ENCODE measurements around the gene MYCBPAP. TPM values are rescaled to one million over a fixed set of nuclear protein-coding genes. Genes with fewer than 3 reads are reported as not detected.

Gene MYCBPAP
- total RNA-seq, 2 donors from 2014 or later, result 0.30 to 1.6 TPM

GRCh38 chr17:50499721-50500120 is 8.5 kb upstream of the MYCBPAP start:
- no peaks in the 10 kb centered on the region for H3K9me3 Mint-ChIP-seq
- ATAC-seq, result no peak
- H3K27ac Mint-ChIP-seq, result no peak overlapping the region
- no peak for DNase-seq (ENCODE audit: low spot score in 2 of 2)
- H3K36me3 Mint-ChIP-seq, result no peaks in the 10 kb centered on the region

- no peaks in the 10 kb centered on the region for H3K9me3 Mint-ChIP-seq
- no peak overlapping the region for H3K27ac Mint-ChIP-seq
- ATAC-seq (no peak), DNase-seq (ENCODE audit: low spot score in 2 of 2) (peak in 1 of 2 donors; percentile 35)
- no peaks in the 10 kb centered on the region for H3K36me3 Mint-ChIP-seq
These were observed 7.2 kb upstream of the MYCBPAP start for GRCh38 chr17:50501054-50501453.

- Mint-ChIP-seq H3K27ac (no peak overlapping the region), H3K36me3 (no peaks in the 10 kb centered on the region), H3K9me3 (no peaks in the 10 kb centered on the region)
- no peak for ATAC-seq
- DNase-seq (ENCODE audit: low spot score in 2 of 2), result no peak
These were observed 5.8 kb upstream of the MYCBPAP start for GRCh38 chr17:50502301-50502990.

DNA sequence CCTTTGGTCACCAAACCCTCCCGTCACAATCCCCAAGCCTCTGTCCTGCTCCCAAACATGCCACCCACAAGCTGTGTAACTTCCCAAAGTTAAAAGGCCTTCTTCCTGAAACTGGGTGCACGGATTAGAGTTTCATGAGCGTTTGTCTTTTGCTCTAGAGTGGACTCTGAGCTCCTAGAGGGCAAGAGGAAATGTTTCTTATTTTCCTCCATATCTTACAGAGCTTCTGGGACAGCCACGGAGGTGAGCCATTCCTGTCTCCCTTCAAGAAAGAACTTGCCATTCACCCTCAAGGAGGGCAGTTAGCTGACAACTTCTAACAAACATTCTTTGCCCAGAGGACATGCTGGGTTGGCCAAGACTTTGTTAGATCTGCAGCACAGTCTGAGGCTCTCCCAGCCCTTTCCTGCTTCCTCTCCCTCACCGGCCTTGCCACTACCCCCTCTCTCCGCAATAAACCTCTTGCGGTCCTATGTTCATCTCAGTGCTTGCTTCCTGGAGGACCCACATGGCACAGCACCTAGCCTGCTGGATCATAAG is 2.6 kb upstream of the MYCBPAP start:
- DNase-seq (ENCODE audit: low spot score in 2 of 2) (no peak), ATAC-seq (no peak)
- no peaks in the 10 kb centered on the region for H3K36me3 Mint-ChIP-seq
- H3K27ac Mint-ChIP-seq, result no peak overlapping the region
- no peaks in the 10 kb centered on the region for H3K9me3 Mint-ChIP-seq

- no peak overlapping the region for H3K27ac Mint-ChIP-seq
- no peaks in the 10 kb centered on the region for H3K36me3 Mint-ChIP-seq
- no peaks in the 10 kb centered on the region for H3K9me3 Mint-ChIP-seq
- DNase-seq (ENCODE audit: low spot score in 2 of 2), result no peak
- ATAC-seq, result no peak
These were observed 1.9 kb upstream of the MYCBPAP start for GRCh38 chr17:50506298-50506697.

DNA sequence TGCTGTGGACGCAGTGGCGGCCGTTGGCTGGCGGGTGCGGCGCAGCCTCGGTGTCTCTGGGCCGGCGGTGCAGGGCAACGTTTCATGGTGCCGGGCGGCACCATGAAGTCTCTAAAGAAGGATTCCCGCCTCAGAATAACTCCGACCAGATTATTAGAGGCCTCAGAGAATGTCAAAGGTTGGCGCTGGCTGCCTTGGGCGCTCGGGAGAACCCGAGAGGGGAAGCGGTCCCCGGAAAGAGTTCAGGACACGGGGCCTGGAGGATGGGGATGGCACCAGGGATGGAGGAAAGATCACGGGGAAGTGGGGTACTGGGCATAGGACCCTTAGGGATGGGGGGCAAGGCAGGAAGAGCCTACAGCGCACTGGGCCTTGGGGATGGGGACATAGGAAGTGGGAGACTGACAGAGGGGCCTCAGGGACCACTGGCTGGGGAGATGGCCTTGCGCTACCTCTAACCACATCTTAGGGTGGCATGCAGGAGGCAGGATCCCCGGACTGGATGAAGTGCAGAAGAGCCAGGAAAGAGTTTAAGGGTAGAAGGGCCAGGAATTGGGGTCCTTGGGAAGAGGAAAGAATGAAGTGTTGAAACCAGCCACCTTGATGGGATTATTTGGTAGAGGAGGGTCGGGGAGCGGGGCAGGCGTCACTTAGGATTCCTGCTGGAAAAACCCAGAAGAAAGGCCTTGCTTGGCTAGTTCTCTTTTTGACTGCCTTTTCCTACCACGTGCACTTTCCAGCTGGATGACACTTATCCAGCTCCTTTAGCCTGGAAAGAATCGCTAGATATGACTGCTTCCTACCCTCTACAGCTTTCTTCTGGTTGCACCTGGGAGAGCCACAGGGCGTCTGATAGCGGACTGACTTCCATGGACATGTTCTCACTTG is 578 bp downstream of the MYCBPAP start:
- no peak for ATAC-seq

DNA sequence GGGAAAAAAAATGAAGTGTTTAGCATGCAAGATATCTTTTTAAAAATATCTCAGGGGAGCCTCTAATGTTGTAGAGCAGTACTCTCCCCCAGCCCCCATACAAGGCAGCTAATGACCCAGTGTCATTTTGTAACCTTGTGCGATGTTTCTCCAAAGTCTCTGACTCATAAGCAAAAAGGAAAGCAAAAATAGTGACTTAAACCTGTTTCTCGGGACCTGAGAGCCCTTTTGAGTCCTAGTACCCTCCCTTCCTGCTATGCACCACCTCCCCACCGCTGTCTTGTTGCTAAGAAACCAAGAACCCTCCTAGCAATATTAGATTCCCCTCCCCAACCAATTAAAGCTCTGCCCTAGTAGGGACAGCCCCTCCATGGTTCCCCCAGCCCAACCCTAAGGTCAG is 2.8 kb downstream of the MYCBPAP start:
- Mint-ChIP-seq H3K9me3 (no peaks in the 10 kb centered on the region), H3K36me3 (no peaks in the 10 kb centered on the region), H3K27ac (peak overlapping the region; percentile 83 to 84)
- peak; percentile 88 to 90 for ATAC-seq
- DNase-seq (ENCODE audit: low spot score in 2 of 2), result peak in 1 of 2 donors; percentile 63

More for the DNA sequence above, 578 bp downstream of the MYCBPAP start:
- Mint-ChIP-seq H3K36me3 (no peaks in the 10 kb centered on the region), H3K27ac (peak overlapping the region in 1 of 2 donors; percentile 85), H3K9me3 (no peaks in the 10 kb centered on the region)
- no peak for DNase-seq (ENCODE audit: low spot score in 2 of 2)

DNA sequence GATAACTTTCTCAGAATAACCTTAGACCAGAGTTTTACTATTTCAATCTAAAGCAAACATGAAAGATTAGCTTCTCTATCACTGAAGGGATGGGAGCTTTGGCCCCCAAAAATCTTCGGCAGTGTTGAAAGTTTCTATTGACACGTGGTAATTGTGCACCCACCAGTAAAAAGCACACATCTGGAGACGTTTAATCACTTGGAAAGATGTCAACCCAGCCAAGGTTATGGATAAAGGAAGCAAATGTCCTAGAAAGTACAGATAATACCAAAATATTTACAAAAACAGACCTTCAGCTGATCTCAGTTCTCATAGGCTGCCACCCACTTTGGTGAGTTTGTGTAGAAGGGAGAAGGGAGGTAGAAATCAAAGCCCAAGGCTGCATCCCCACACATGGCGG is 5.3 kb downstream of the MYCBPAP start:
- H3K27ac Mint-ChIP-seq, result no peak overlapping the region
- ATAC-seq (no peak), DNase-seq (ENCODE audit: low spot score in 2 of 2) (no peak)
- H3K36me3 Mint-ChIP-seq, result no peaks in the 10 kb centered on the region
- H3K9me3 Mint-ChIP-seq, result no peaks in the 10 kb centered on the region

- Mint-ChIP-seq H3K9me3 (no peaks in the 10 kb centered on the region), H3K36me3 (no peaks in the 10 kb centered on the region), H3K27ac (no peak overlapping the region)
- ATAC-seq (no peak), DNase-seq (ENCODE audit: low spot score in 2 of 2) (no peak)
These were observed 6.1 kb downstream of the MYCBPAP start for GRCh38 chr17:50514388-50514787.

DNA sequence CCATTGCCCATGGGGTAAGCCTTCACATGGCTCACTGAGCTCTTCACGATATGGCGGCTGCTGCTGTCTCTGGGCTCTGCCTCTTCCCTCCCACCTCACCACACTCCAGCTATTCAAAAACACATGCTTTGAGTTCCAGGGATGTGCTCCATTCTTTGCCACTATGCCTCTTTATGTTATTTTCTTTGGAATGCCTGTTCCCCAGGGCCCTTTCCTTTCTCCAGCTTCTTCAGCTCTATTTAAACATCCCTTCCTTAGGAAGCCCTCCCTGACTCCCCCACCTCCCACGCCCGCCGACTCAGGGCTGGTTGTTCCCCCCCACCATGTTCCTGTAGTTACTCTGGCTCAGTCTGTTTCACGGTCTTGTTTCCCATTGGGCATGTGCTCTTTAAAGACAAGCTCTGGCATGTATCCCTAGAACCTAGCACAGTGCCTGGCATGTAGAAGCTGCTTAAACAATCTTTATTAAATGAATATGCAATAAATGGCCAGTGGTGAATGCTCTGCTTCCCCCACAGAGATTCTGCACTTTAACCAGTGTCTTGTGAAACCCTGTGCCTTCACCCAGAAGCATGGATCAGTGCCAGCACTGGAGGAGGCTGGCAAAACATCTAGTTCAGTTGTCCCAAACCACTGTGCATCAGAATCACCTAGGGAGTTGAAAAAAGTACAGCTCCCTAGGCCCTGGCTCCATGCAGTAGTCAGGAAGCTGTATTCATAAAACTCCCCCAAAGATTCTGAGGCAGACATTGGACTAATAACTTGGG is 6.9 kb downstream of the MYCBPAP start:
- ATAC-seq, result no peak
- no peaks in the 10 kb centered on the region for H3K9me3 Mint-ChIP-seq
- no peak overlapping the region for H3K27ac Mint-ChIP-seq
- no peaks in the 10 kb centered on the region for H3K36me3 Mint-ChIP-seq
- no peak for DNase-seq (ENCODE audit: low spot score in 2 of 2)

GRCh38 chr17:50517011-50517410 is 8.8 kb downstream of the MYCBPAP start:
- peak overlapping the region in 1 of 2 donors; percentile 15 for H3K27ac Mint-ChIP-seq

DNA sequence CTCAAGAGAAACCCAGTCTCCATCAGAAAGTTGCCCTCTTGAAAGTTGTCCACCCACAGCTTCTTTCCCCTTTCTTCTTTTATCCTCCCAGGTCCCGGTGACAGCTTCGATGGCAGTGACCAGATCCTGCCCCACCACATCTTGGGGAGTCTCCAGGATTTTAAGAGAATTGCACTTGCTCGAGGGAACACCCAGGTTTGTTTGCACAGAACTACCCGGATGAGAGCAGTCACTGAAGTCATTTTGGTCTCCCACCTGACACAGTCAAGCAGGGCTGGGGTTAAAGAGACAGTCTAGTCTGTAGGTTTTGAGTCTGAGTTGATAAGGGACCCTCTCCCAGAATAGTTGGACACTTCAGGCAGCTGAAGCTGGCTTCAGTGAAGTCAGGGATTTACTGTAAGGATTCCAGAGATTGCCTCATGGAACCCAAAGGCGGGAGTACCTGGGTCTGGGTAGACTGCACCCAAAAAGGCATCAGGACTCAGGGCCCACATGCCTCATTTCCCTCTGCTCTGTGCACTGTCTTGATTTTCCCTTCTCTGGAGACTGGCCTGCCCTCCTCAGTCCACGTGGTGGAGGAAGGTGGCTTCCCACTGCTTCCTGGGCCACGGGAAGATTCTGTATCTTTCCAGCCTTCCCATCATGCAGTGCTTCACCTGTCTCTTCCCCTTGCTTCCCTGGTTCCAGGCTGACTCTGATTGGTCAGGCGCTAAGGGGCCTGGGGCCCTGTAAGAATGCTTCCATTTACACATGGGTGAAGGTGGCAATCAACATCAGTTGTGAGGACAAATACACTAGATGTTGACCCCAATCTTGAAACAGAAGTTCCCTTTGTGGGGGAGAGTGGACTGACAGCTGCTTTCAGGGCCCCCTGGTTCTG is 9.5 kb downstream of the MYCBPAP start:
- ATAC-seq, result no peak
- Mint-ChIP-seq H3K9me3 (no peaks in the 10 kb centered on the region), H3K36me3 (no peaks in the 10 kb centered on the region), H3K27ac (no peak overlapping the region)
- DNase-seq (ENCODE audit: low spot score in 2 of 2), result no peak

More at GRCh38 chr17:50517011-50517410, 8.8 kb downstream of the MYCBPAP start:
- DNase-seq (ENCODE audit: low spot score in 2 of 2), result no peak
- Mint-ChIP-seq H3K36me3 (no peaks in the 10 kb centered on the region), H3K9me3 (no peaks in the 10 kb centered on the region)
- no peak for ATAC-seq

DNA sequence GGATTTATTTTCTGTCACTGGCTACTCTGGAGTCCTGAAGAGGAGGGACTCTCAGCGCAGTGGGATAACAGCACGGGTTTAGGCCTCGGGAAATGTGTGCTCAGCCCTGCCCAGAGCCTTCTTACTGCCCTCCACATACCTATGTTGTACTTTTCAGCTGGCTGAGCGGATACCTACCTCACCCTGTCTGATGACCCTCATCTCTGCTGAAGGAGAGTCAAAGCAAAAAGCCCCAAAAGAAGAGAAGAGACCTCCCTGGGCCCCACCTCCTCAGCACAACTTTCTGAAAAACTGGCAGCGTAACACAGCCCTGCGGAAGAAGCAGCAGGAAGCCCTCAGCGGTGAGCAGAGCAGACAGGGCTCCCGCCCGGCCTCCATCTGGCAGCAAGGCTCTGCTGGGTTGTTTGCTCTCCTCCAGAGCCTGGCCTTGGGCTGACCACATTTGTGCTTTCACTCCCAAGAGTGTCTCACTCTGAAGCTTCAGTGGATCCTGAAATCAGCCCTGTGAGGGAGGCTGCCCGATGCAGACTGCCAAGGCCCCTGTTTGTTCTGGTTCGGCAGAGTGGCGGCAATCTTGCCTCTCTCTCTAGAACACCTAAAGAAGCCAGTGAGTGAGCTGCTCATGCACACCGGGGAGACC is 10.3 kb downstream of the MYCBPAP start:
- H3K27ac Mint-ChIP-seq, result peak overlapping the region in 1 of 2 donors; percentile 67
- no peaks in the 10 kb centered on the region for H3K9me3 Mint-ChIP-seq
- ATAC-seq, result no peak
- DNase-seq (ENCODE audit: low spot score in 2 of 2), result no peak
- no peaks in the 10 kb centered on the region for H3K36me3 Mint-ChIP-seq

DNA sequence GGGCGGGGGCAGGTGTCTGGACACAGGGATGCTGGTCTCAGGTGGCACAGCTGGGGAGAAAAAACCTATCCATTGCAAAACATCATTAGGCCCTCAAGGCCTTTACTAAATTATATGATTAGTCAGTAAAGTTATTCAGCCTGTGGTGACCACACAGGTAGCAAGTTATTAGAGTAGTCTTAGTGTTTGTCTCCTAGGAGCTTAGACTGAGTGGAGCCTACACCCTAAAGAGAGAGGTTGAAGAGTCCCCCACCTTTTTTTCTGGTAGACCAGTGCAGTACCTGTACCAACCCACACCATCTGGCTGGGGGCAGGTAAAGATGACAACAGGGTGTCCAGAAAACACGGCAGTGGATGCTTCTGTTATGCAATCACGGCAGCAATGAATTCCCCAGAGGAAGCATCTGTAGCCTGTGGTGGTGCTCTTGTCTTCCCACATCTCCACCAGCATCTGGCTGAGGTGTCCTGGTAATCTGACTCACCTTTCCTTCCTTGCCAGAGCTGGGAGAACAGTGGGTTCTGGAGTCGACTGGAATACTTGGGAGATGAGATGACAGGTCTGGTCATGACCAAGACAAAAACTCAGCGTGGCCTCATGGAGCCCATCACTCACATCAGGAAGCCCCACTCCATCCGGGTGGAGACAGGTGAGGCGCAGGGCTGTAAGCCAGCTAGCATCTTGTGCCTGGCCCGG is 11.0 kb downstream of the MYCBPAP start:
- ATAC-seq, result no peak
- Mint-ChIP-seq H3K9me3 (no peaks in the 10 kb centered on the region), H3K27ac (no peak overlapping the region), H3K36me3 (no peaks in the 10 kb centered on the region)
- no peak for DNase-seq (ENCODE audit: low spot score in 2 of 2)

- no peaks in the 10 kb centered on the region for H3K36me3 Mint-ChIP-seq
- no peak overlapping the region for H3K27ac Mint-ChIP-seq
- DNase-seq (ENCODE audit: low spot score in 2 of 2) (no peak), ATAC-seq (no peak)
- no peaks in the 10 kb centered on the region for H3K9me3 Mint-ChIP-seq
These were observed 12.2 kb downstream of the MYCBPAP start for GRCh38 chr17:50520483-50520882.

Measured in activated naive CD4-positive, alpha-beta T cell treated with anti-CD3 and anti-CD28 coated beads, Interleukin-2, amount 50 U/mL, for 72 hours (primary cell).